Muscle of arm (tissue), 14 donors: ENCODE measurements around the gene CEP120. TPM values are rescaled to one million over a fixed set of nuclear protein-coding genes. Genes with fewer than 3 reads are reported as not detected.
"Not testable (repeated sequence)": the region's sequence is repeated elsewhere in the genome, so short reads cannot be mapped to it uniquely, and the experiment has no call there.

Source experiments
- DNase-seq: peaks from one replicate; pipeline ENCODE4 v3.0.0-alpha.2; 2013
- long read RNA-seq, 11 donors: transcript quantifications; one replicate each; lab custom pipeline, GENCODE V29; 2026
- polyA plus RNA-seq, 12 donors: library from polyadenylated mRNA; unstranded; fragments of 120-200 nt; gene quantifications; one replicate each; pipeline ENCODE4 v1.2.1, GENCODE V29; 2013; ENCODE audit not compliant: insufficient read length in 12 of 12

The CEP120 gene
- polyA plus RNA-seq, result 10 to 100 TPM in 10 of 12 donors, 1 to 10 TPM in 1, not detected in 1; 8.0 to 18.9 (median 13.0) TPM
- long read RNA-seq, donor 1, partial matches to known transcripts, result 0 of 1 reads
- long read RNA-seq, donor 1, other reads (novel, unspliced or antisense), result 0 of 1 reads
- long read RNA-seq, donor 2, full-length matches to known transcripts, result 2 of 2 reads
- long read RNA-seq, donor 2, partial matches to known transcripts, result 0 of 2 reads
- long read RNA-seq, donor 2, other reads (novel, unspliced or antisense), result 0 of 2 reads
- long read RNA-seq, donor 3, result 0 reads
- long read RNA-seq, donor 4, result 0 reads
- long read RNA-seq, donor 5, full-length matches to known transcripts, result 1 of 1 reads
- long read RNA-seq, donor 5, partial matches to known transcripts, result 0 of 1 reads
- long read RNA-seq, donor 5, other reads (novel, unspliced or antisense), result 0 of 1 reads
- long read RNA-seq, donor 6, result 0 reads
- long read RNA-seq, donor 7, full-length matches to known transcripts, result 1 of 1 reads
- long read RNA-seq, donor 7, partial matches to known transcripts, result 0 of 1 reads
- long read RNA-seq, donor 7, other reads (novel, unspliced or antisense), result 0 of 1 reads
- long read RNA-seq, donor 8, full-length matches to known transcripts, result 1 of 1 reads
- long read RNA-seq, donor 8, partial matches to known transcripts, result 0 of 1 reads
- long read RNA-seq, donor 8, other reads (novel, unspliced or antisense), result 0 of 1 reads
- long read RNA-seq, donor 9, result 0 reads
- long read RNA-seq, donor 10, result 0 reads
- long read RNA-seq, donor 11, full-length matches to known transcripts, result 2 of 2 reads
- long read RNA-seq, donor 11, partial matches to known transcripts, result 0 of 2 reads
- long read RNA-seq, donor 11, other reads (novel, unspliced or antisense), result 0 of 2 reads

- peak; percentile 99 for DNase-seq
These were observed at the start of gene CEP120 for GRCh38 chr5:123423278-123424149. Gene CEP120 (minus strand): TSS chr5:123423403. CDS start chr5:123422998, 405 bp downstream.

- DNase-seq, result no peak
These were observed 49.1 kb upstream of the CEP120 start for GRCh38 chr5:123472150-123472924.

GRCh38 chr5:123471385-123471784 lies 48.2 kb upstream of the CEP120 start:
- DNase-seq, result no peak

DNA sequence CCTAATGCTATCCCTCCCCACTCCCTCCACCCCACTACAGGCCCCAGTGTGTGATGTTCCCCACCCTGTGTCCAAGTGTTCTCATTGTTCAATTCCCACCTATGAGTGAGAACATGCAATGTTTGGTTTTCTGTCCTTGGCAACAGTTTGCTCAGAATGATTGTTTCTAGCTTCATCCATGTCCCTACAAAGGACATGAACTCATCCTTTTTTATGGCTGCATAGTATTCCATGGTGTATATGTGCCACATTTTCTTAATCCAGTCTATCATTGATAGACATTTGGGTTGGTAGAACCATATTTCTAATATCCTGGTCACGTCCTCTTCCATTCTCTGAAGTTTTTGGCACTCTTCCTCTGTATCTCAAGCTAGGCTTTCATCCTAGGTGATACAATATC lies 43.6 kb upstream of the CEP120 start:
- DNase-seq, result not testable (repeated sequence)

DNA sequence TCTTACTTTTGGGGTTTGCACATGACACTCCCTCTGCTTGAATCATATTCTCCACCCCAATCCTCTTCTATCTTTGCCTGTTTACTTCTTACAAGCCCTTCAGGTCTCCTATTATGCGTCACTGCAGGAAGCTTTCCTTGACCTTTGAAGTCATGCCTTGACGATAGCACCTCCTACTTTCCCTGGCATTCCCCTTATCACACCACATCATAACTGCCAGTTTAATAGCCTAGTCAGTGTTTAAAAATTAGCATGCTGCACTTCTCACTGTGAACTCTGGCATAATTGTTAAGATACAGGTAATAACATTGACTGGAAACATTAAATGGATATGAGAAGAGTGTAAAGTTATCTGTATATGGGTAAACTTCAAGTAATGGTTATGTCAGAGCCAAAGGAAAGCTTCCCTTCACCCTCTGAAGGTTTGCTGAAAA lies 37.1 kb upstream of the CEP120 start:
- no peak for DNase-seq

- DNase-seq, result not testable (repeated sequence)
These were observed 35.8 kb upstream of the CEP120 start for GRCh38 chr5:123458994-123459393.

GRCh38 chr5:123456242-123456641 lies 33.0 kb upstream of the CEP120 start:
- no peak for DNase-seq

- no peak for DNase-seq
These were observed 32.4 kb upstream of the CEP120 start for GRCh38 chr5:123455640-123456039.

DNA sequence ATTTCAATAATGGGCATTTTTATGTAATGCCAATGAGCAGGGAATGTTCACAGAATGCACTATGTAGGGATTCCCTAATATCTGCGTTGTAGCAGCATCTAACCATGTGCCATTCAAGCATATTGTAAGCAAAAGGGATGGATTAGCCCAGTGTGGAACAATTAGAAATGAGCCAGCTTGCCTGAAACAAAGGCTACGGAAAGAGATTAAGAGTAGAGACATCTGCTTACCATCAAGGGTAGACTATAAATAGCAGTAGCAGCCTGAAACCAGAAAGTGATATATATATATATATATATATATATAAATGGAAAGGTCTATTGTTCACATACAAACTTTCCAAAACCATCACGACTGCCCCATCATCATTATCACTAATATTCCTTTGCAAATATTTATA lies 31.9 kb upstream of the CEP120 start:
- DNase-seq, result peak; percentile 4

DNA sequence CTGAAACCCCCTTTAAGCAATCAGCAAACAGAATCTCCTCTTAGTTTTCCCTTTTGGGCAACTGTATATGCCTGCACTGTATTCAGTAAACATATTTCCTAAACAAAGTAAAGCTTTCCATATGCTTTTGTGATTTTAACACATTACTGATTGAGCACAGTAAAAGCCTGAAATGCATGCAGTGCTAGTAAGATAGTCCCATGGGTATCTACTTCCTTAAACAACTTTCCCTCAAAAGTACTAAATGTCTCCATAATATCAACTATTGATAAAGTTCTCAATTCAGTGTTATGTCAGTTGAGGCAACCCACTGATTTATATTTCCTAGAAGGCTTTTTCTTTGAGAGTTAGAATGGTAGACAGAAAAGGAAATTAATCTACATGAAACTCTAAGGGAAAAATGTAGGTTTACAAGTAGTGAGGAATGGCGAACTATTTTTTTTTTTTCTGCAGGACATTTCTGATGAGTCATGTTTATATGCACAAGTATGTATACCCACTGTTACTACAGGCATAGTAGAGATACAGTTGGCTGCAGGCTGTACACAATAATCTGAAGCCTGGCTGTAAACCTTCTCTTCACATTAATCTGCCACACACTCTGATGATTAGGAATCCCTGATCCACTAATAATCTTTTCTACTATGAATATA lies 31.2 kb upstream of the CEP120 start:
- DNase-seq, result no peak

- no peak for DNase-seq
These were observed 29.2 kb upstream of the CEP120 start for GRCh38 chr5:123452401-123452800.

DNA sequence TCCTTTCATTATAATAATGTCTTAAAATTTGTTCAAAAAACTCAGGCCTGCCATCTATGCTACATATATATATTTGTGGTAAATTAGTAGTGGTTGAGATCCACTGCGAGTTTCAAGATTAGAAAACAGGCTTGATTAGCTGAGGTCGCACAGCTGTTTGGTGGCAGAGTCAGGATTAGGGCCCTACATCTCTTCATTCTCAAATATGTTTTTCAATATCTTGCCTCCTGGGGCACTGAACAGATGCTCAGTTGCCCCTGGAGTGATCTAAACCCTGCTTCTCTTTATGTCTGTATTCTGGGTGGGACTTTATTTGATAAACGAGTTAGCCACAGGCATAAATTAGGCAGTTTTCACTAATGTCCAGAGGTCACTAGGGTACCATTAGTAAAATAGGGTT lies 27.8 kb upstream of the CEP120 start:
- no peak for DNase-seq

- DNase-seq, result peak; percentile 7
These were observed 27.4 kb upstream of the CEP120 start for GRCh38 chr5:123450640-123451039.

DNA sequence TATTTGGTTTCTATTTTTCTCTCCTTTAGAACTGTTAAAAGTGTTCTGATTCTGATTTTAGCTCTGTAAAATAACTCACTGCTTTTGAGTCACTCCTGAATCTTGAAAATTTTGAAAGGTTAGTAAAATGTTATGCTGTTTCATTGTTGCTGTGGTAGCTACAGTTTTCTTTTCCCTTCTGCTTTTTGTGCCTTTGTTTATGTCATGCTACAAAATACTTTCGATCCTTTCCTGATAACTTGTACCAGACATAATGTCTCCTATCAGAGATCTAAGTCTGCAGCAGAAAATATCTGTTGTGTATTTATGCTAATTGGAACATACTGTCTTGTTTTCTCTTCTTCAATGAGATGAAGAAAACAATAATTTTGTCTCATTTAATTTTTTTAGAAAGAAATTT lies 26.9 kb upstream of the CEP120 start:
- no peak for DNase-seq

- no peak for DNase-seq
These were observed 26.3 kb upstream of the CEP120 start for GRCh38 chr5:123449424-123449974.

DNA sequence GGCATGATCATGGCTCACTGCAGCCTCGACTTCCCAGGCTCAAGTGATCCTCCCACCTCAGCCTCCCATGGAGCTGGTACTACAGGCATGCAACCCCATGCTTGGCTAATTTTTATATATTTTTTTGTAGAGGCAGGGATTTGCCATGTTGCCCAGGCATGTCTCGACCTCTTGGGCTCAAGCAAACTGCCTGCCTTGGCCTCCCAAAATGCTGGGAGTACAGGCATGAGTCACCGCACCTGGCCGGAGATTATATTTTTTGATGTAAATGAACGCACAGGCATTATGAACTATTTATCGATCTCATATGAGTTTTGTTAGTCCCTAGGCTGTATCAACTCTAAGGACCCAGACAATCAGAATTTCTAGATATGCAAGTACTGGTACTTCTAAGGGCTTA lies 25.5 kb upstream of the CEP120 start:
- no peak for DNase-seq

- no peak for DNase-seq
These were observed 24.9 kb upstream of the CEP120 start for GRCh38 chr5:123448017-123448617.

- DNase-seq, result no peak
These were observed 20.8 kb upstream of the CEP120 start for GRCh38 chr5:123444016-123444415.

DNA sequence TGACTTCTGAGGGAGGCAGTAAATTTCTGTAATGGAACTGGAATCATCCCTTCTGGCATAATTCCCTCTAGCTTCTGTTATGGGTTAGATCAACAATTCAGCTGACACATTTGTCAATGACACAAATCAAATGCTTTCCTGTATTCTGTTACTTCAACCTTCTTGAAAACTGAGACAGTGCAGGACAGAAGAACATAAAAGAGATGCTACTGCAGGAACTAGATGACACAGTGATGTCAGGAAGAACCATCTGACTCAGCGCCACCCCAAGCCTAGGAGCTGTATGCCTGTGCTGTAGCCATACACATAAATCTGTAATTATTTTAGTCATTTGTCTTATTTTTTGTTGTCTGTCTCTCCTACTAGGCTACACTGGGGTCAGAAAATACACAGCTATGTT lies 18.2 kb upstream of the CEP120 start:
- DNase-seq, result no peak
